ENCODE results near the gene PRKAG1. TPM values are rescaled to one million over a fixed set of nuclear protein-coding genes. Genes with fewer than 3 reads are reported as not detected.

The PRKAG1 gene
- total RNA-seq, 1 experiment from 2014 or later = 50.7 TPM

DNA sequence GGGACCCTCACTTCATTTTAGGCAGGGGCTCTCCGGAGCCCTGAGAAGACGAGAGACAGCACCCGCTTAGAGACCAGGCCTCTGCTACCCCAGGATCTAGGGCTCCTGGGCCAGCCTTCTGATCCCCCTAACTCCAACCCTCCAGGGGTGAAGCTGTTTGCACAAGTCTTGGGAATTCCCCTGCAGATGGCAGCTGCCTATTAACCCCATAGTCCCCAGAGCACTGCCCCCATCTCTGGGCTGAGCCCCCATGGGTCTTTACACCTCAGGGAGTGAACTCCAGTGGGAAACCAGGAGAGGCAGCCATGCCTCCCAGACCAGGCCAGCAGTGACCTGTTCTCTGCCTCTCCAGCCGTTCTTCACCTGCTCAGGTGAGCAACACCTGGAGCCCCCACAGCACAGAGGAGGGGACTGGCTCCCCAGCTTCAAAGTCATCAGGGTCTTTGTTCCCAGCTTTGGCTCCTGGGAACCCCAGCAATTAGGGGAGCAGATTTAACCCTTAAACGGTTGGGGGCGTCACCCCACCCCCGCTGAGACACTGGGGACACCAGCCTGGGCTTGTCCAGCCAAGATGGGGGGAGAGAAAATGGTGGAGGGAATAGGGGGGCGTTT lies 49.3 kb downstream of the PRKAG1 start:
- intact Hi-C loops (cut with micrococcal nuclease; ENCODE audit: unreplicated experiment) = no loop called here
- Histone ChIP-seq H3K36me3 (ENCODE audit: insufficient read depth, low read length, poor library complexity, severe bottlenecking) (no peaks in the 10 kb centered on the region), H3K4me1 (ENCODE audit: insufficient read depth, low read length, poor library complexity, severe bottlenecking) (peaks cover 16% of the 10 kb centered on the region), H3K27me3 (replicated peaks; ENCODE audit: insufficient read depth, low read depth, low read length, poor library complexity) (peaks cover 45% of the 10 kb centered on the region), H3K4me3 (ENCODE audit: low read depth, low read length, poor library complexity, severe bottlenecking) (no peak overlapping the region), H3K9me3 (ENCODE audit: low read depth, low read length, poor library complexity, severe bottlenecking) (no peaks in the 10 kb centered on the region), H3K27ac (ENCODE audit: low read depth, low read length, poor library complexity, severe bottlenecking) (no peak overlapping the region)
- CTCF ChIA-PET = interaction anchor here (0.6 to 1.2 kb wide), 3 partner anchors 19 to 1118 kb away, joined by 3 to 4 read pairs (median 4); no protein-coding TSS in a partner anchor
- POLR2A ChIA-PET (ENCODE audit: low non-redundant PET) = interaction anchor here (0.7 kb wide), 1 partner anchor 141 kb away, joined by 4 read pairs; no protein-coding TSS in a partner anchor
- BruUV-seq (replicated peaks) = no TSS peak
- TF ChIP-seq, protein P1, sequence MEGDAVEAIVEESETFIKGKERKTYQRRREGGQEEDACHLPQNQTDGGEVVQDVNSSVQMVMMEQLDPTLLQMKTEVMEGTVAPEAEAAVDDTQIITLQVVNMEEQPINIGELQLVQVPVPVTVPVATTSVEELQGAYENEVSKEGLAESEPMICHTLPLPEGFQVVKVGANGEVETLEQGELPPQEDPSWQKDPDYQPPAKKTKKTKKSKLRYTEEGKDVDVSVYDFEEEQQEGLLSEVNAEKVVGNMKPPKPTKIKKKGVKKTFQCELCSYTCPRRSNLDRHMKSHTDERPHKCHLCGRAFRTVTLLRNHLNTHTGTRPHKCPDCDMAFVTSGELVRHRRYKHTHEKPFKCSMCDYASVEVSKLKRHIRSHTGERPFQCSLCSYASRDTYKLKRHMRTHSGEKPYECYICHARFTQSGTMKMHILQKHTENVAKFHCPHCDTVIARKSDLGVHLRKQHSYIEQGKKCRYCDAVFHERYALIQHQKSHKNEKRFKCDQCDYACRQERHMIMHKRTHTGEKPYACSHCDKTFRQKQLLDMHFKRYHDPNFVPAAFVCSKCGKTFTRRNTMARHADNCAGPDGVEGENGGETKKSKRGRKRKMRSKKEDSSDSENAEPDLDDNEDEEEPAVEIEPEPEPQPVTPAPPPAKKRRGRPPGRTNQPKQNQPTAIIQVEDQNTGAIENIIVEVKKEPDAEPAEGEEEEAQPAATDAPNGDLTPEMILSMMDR (conservative IDR thresholded peaks at IDR 0.05; ENCODE audit: low read depth, low read length) = no peak
- no peak for TF ChIP-seq EZH2 (IDR thresholded peaks at IDR 0.05; ENCODE audit: borderline replicate concordance, low read depth, low read length, poor library complexity, severe bottlenecking)
- no peak for DNase-seq (ENCODE audit: low spot score)

DNA sequence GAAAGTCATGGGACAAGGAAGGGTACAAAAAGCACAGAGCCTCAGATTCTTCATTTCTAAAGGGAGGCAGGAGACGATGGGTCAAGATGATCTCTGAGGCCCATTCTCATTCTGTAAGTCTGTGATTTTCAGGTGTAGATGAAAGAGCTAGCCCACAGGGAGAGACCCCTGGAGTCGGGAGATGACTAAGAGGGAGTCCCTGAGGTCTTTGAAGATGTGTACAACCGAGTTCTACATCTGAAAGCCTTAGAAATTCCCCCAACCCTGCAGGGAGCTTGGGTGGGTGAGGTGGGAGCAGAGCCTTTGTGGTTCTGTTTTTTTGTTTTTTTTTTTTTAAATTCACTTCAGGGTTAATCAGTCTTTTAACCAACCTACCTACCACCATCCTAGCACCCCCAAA lies 50.1 kb downstream of the PRKAG1 start:
- H3K27ac ChIP-seq (ENCODE audit: low read depth, low read length, poor library complexity, severe bottlenecking) = no peak overlapping the region
- ChIA-PET CTCF (interaction anchor here (0.6 to 1.2 kb wide), 5 partner anchors 10 to 1117 kb away, joined by 3 to 5 read pairs (median 4); partner anchors contain the start of gene WNT1), POLR2A (ENCODE audit: low non-redundant PET) (interaction anchor here (0.7 kb wide), 1 partner anchor 140 kb away, joined by 4 read pairs; no protein-coding TSS in a partner anchor)
- no peak overlapping the region for H3K4me3 ChIP-seq (ENCODE audit: low read depth, low read length, poor library complexity, severe bottlenecking)
- BruUV-seq (replicated peaks) = no TSS peak
- H3K9me3 ChIP-seq (ENCODE audit: low read depth, low read length, poor library complexity, severe bottlenecking) = no peaks in the 10 kb centered on the region
- H3K36me3 ChIP-seq (ENCODE audit: insufficient read depth, low read length, poor library complexity, severe bottlenecking) = no peaks in the 10 kb centered on the region
- H3K27me3 ChIP-seq (replicated peaks; ENCODE audit: insufficient read depth, low read depth, low read length, poor library complexity) = peaks cover 41% of the 10 kb centered on the region
- intact Hi-C loops (cut with micrococcal nuclease; ENCODE audit: unreplicated experiment) = no loop called here
- no peak for DNase-seq (ENCODE audit: low spot score)
- no peak for TF ChIP-seq EZH2 (IDR thresholded peaks at IDR 0.05; ENCODE audit: borderline replicate concordance, low read depth, low read length, poor library complexity, severe bottlenecking)
- peaks cover 16% of the 10 kb centered on the region for H3K4me1 ChIP-seq (ENCODE audit: insufficient read depth, low read length, poor library complexity, severe bottlenecking)

DNA sequence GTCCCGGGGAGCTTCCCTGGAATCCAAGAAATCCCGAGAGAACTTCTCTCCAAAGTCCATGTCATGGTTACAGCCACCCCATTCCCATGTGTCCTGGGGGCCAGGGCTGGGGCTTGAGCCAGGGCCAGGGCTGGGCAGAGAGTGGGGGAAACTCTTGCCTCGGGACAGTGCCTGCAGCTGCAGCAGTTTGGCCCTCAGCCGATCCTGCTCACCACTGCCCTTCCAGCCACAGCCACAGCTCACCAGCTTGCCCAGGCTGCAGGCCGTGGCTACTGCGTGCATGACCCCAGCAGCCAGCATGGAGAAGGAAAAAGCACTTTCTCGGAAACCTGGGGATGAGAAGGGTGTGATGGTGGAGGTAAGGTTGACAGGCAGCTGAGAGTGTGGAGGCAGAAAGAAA lies 50.6 kb downstream of the PRKAG1 start:
- intact Hi-C loops (cut with micrococcal nuclease; ENCODE audit: unreplicated experiment) = no loop called here
- CTCF ChIA-PET = interaction anchor here (0.6 to 1.2 kb wide), 4 partner anchors 10 to 29 kb away, joined by 3 to 5 read pairs (median 4); partner anchors contain the start of gene WNT1
- H3K9me3 ChIP-seq (ENCODE audit: low read depth, low read length, poor library complexity, severe bottlenecking) = no peaks in the 10 kb centered on the region
- TF ChIP-seq EZH2 (IDR thresholded peaks at IDR 0.05; ENCODE audit: borderline replicate concordance, low read depth, low read length, poor library complexity, severe bottlenecking) = no peak
- TF ChIP-seq, protein P1 (conservative IDR thresholded peaks at IDR 0.05; ENCODE audit: low read depth, low read length) = no peak
- H3K27ac ChIP-seq (ENCODE audit: low read depth, low read length, poor library complexity, severe bottlenecking) = no peak overlapping the region
- no peak for DNase-seq (ENCODE audit: low spot score)
- peaks cover 36% of the 10 kb centered on the region for H3K27me3 ChIP-seq (replicated peaks; ENCODE audit: insufficient read depth, low read depth, low read length, poor library complexity)
- POLR2A ChIA-PET (ENCODE audit: low non-redundant PET) = no interaction called here
- no TSS peak for BruUV-seq (replicated peaks)
- peaks cover 16% of the 10 kb centered on the region for H3K4me1 ChIP-seq (ENCODE audit: insufficient read depth, low read length, poor library complexity, severe bottlenecking)
- no peak overlapping the region for H3K4me3 ChIP-seq (ENCODE audit: low read depth, low read length, poor library complexity, severe bottlenecking)
- no peaks in the 10 kb centered on the region for H3K36me3 ChIP-seq (ENCODE audit: insufficient read depth, low read length, poor library complexity, severe bottlenecking)

All from A673 (cell line).